HEK293 (cell line): ENCODE results near the gene WASF2.

Source experiments
- CTCF ChIA-PET: fragments of 350-600 bp; formaldehyde crosslinking; extraction: SDS; loops from one replicate; lab custom pipeline; 2021; ENCODE audit warnings: antibody characterized with exemption; lab: Yijun Ruan, JAX
- POLR2A ChIA-PET: fragments of 300-600 bp; formaldehyde crosslinking; extraction: SDS; loops from one replicate; lab custom pipeline; 2020; ENCODE audit warnings: antibody characterized with exemption, inconsistent platforms; lab: Yijun Ruan, JAX
- H3K27ac ChIP-seq: fragments of 200-500 bp; sonication (Bioruptor generic); 2 replicates; pipeline ENCODE4 v1.5.1; 2014; ENCODE audit warnings: low read depth, low read length, control low read depth, inconsistent platforms; ENCODE audit errors: extremely low read depth
- H3K36me3 ChIP-seq, 2 experiments: fragments of 200-500 bp in 1 of 2; sonication (Bioruptor generic) in 1 of 2; 1 replicate in 1 of 2; 2 replicates in 1 of 2; pipeline ENCODE4 v1.5.1; 2014 to 2017; ENCODE audit warnings: inconsistent platforms in 2 of 2, low read length in 2 of 2; ENCODE audit not compliant: control insufficient read depth in 2 of 2, insufficient read depth in 1 of 2
- H3K4me1 ChIP-seq: fragments of 200-500 bp; sonication (Bioruptor generic); 2 replicates; pipeline ENCODE4 v1.5.1; 2014; ENCODE audit warnings: mild to moderate bottlenecking, low read length, inconsistent platforms; ENCODE audit not compliant: control insufficient read depth, insufficient read depth
- H3K4me3 ChIP-seq: 2 replicates; pipeline ENCODE4 v1.5.1; 2011; ENCODE audit warnings: low read depth, mild to moderate bottlenecking, control low read depth, low read length, moderate library complexity
- H3K9me3 ChIP-seq: fragments of 200-500 bp; sonication (Bioruptor generic); 2 replicates; pipeline ENCODE4 v1.5.1; 2014; ENCODE audit warnings: low read depth, low read length, inconsistent platforms; ENCODE audit not compliant: control insufficient read depth, insufficient read depth
- HOXC10 ChIP-seq: sonication (generic); formaldehyde crosslinking; IDR thresholded peaks from 2 replicates; pipeline ENCODE4 v1.8.1; 2023; ENCODE audit warnings: mild to moderate bottlenecking, missing genetic modification reagents
- KLF1 ChIP-seq: fragments of 450-650 bp; formaldehyde crosslinking; IDR thresholded peaks from 2 replicates; pipeline ENCODE4 v1.5.1; 2016; ENCODE audit warnings: missing biosample characterization, missing genetic modification characterization
- KLF8 ChIP-seq: fragments of 450-650 bp; formaldehyde crosslinking; IDR thresholded peaks from 2 replicates; pipeline ENCODE4 v1.5.1; 2016; ENCODE audit warnings: missing biosample characterization, missing genetic modification characterization
- PRDM2 ChIP-seq: fragments of 450-650 bp; formaldehyde crosslinking; IDR thresholded peaks from 2 replicates; pipeline ENCODE4 v1.5.1; 2016; ENCODE audit warnings: missing biosample characterization, missing genetic modification characterization, borderline replicate concordance
- TSHZ1 ChIP-seq: fragments of 450-650 bp; formaldehyde crosslinking; IDR thresholded peaks from 2 replicates; pipeline ENCODE4 v1.5.1; 2016; ENCODE audit warnings: missing biosample characterization, missing genetic modification characterization, borderline replicate concordance
- ZBTB8A ChIP-seq: fragments of 450-650 bp; formaldehyde crosslinking; IDR thresholded peaks from 2 replicates; pipeline ENCODE4 v1.5.1; 2016; ENCODE audit warnings: missing biosample characterization, missing genetic modification characterization
- ZNF169 ChIP-seq: fragments of 450-650 bp; formaldehyde crosslinking; IDR thresholded peaks from 2 replicates; pipeline ENCODE4 v1.5.1; 2016; ENCODE audit warnings: missing biosample characterization, missing genetic modification characterization
- ZNF311 ChIP-seq: fragments of 450-650 bp; formaldehyde crosslinking; IDR thresholded peaks from 2 replicates; pipeline ENCODE4 v1.5.1; 2017; ENCODE audit warnings: missing biosample characterization, missing genetic modification characterization, borderline replicate concordance
- ZNF518A ChIP-seq: fragments of 450-650 bp; formaldehyde crosslinking; conservative IDR thresholded peaks from 2 replicates; pipeline ENCODE4 v1.5.1; 2016; ENCODE audit warnings: low read depth, missing biosample characterization, missing genetic modification characterization
- ZNF549 ChIP-seq: fragments of 450-650 bp; IDR thresholded peaks from 2 replicates; pipeline ENCODE4 v1.5.1; 2018; ENCODE audit warnings: missing biosample characterization, missing genetic modification characterization, mild to moderate bottlenecking, inconsistent platforms, moderate library complexity
- ZNF571 ChIP-seq: fragments of 450-650 bp; formaldehyde crosslinking; IDR thresholded peaks from 2 replicates; pipeline ENCODE4 v1.5.0; 2017; ENCODE audit warnings: missing biosample characterization, missing genetic modification characterization
- ZNF692 ChIP-seq: fragments of 450-650 bp; formaldehyde crosslinking; IDR thresholded peaks from 2 replicates; pipeline ENCODE4 v1.5.1; 2016; ENCODE audit warnings: missing biosample characterization, missing genetic modification characterization
- ZNF785 ChIP-seq: fragments of 450-650 bp; formaldehyde crosslinking; IDR thresholded peaks from 2 replicates; pipeline ENCODE4 v1.5.1; 2016; ENCODE audit warnings: missing biosample characterization, missing genetic modification characterization
- TF ChIP-seq, protein P1 (sequence below): fragments of 450-650 bp; formaldehyde crosslinking; IDR thresholded peaks from 2 replicates; pipeline ENCODE4 v1.5.1; 2016; ENCODE audit warnings: missing biosample characterization, missing genetic modification characterization

The WASF2 gene

DNA sequence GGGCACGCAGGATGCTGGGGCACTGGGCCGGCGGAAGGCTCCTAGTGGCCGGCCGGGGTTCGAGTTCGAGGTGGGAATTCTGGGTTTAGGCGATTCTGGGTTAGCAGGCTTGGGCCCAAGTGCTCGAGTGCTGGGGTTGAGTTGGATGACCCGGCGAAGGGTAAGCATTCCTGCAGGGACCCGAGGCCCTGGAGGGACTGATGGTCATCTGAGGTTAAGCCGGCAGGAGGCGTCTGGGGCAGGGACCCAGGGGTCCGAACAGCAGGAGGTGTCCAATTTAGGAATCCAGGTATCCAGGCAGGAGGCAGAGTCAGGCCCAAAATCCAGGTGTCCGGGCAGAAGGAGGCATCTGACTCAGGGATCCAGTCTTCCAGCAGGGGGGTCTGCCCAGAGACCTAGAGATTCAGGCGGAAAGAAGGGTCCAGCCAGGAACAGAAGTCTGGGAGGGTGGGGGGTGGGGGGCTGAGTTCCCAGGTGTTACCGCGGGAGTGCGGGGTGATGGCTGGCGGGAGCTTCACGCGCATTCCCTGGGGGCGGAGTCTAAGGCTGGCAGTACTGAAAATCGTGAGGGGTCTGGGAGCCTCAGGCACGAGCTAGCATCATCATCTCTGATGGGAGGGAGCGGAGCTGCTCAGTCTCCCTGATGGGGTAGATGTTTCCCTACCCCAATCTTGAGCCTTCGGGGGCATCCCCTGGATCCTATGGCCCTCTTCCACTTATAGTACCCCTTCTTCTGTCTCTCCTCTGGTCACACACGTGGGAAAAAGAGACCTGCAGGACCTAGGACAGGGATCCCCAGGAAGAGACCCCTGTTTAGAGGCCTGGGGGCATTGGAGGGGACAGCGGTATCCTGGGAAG is 97.0 kb downstream of the WASF2 start (continued):
- TF ChIP-seq, protein P1, sequence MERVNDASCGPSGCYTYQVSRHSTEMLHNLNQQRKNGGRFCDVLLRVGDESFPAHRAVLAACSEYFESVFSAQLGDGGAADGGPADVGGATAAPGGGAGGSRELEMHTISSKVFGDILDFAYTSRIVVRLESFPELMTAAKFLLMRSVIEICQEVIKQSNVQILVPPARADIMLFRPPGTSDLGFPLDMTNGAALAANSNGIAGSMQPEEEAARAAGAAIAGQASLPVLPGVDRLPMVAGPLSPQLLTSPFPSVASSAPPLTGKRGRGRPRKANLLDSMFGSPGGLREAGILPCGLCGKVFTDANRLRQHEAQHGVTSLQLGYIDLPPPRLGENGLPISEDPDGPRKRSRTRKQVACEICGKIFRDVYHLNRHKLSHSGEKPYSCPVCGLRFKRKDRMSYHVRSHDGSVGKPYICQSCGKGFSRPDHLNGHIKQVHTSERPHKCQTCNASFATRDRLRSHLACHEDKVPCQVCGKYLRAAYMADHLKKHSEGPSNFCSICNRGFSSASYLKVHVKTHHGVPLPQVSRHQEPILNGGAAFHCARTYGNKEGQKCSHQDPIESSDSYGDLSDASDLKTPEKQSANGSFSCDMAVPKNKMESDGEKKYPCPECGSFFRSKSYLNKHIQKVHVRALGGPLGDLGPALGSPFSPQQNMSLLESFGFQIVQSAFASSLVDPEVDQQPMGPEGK (tag by site-specific recombination) = 0 out of 2 replicates have a peak, but pooled peaks have one; percentile 15
- no peak for TF ChIP-seq HOXC10 (CRISPR knock-in tag)

DNA sequence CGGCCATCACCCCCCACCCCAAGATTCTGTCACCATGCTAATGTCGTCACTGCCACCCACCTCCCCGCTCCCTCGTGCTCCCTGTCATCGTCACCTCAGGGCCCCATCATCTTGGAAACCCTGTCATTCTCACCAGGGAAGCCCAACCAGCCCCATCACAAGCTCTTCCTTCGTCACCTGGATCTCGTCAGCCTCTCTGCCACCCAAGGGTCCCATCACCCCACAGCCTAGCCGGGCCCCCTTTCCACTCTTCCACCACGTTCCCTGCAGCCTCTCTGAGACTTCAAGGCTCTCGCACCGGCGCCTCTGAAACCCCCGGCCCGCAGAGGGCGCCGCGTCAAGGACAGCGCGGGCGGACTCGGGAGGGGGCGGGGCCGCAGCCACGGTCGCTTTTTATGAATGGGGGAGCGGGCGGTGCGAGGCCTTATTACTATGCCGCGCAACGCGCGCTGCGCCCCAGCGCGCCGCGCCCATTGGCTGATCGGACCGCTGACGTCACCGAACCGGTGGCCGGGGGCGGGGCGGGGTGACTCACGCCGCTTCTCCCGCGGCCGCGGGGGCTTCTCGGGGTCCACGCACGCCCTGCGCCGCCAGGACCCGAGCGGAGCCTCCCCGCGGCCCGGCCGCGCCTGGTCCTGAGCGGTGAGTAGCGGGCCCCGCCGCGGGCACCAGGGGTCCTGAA is 97.7 kb downstream of the WASF2 start, which contains the start of gene GPR3:
Gene GPR3 (plus strand): TSS at position 527 of the 682 bp plus-strand sequence. CDS start 1,177 bp downstream, outside the sequence.
- POLR2A ChIA-PET = interaction anchor here (1.3 kb wide), 1 partner anchor 26 kb away, joined by 9 read pairs; the partner anchor contains the start of gene MAP3K6
- no peaks in the 10 kb centered on the region for H3K9me3 ChIP-seq
- H3K4me1 ChIP-seq = no peaks in the 10 kb centered on the region
- peak within 1 kb of the TSS; percentile 45 for H3K4me3 ChIP-seq
- no peaks in the 10 kb centered on the region for H3K36me3 ChIP-seq
- H3K27ac ChIP-seq = no peak within 1 kb of the TSS
- CTCF ChIA-PET = interaction anchor here (0.6 to 3.1 kb wide), 11 partner anchors 9 to 290 kb away, joined by 3 to 23 read pairs (median 5); partner anchors contain the start of gene CD164L2
- TF ChIP-seq KLF8 (tag by site-specific recombination) (peak; percentile 46; the same call in 1 of the 2 replicates), ZNF169 (tag by site-specific recombination) (no peak; the same call in 1 of the 2 replicates), PRDM2 (tag by site-specific recombination) (no peak), ZNF571 (tag by site-specific recombination) (no peak), TSHZ1 (tag by site-specific recombination) (no peak), ZNF785 (tag by site-specific recombination) (peak; percentile 65; the same call in 1 of the 2 replicates), ZNF311 (tag by site-specific recombination) (no peak), ZBTB8A (tag by site-specific recombination) (peak; percentile 45; the same call in 1 of the 2 replicates), ZNF549 (no peak), KLF1 (tag by site-specific recombination) (peak; percentile 34; the same call in 1 of the 2 replicates), ZNF692 (tag by site-specific recombination) (no peak), ZNF518A (tag by site-specific recombination) (no peak)
